AG09309 (cell line): ENCODE measurements around the gene TBL1X.

Experiments
- DNase-seq: peaks from one replicate; pipeline ENCODE4 v3.0.0-alpha.2; 2010; ENCODE audit warnings: low read depth
- H3K4me3 ChIP-seq: 2 replicates; pipeline ENCODE4 v1.5.1; 2011; ENCODE audit warnings: mild to moderate bottlenecking, low read depth, low read length, moderate library complexity; ENCODE audit not compliant: control insufficient read depth
- CTCF ChIP-seq: IDR thresholded peaks from 2 replicates; pipeline ENCODE4 v1.5.1; 2011; ENCODE audit warnings: mild to moderate bottlenecking, low read depth, low read length, inconsistent platforms; ENCODE audit not compliant: insufficient read depth, control insufficient read depth; ENCODE audit errors: missing control alignments

Gene TBL1X

DNA sequence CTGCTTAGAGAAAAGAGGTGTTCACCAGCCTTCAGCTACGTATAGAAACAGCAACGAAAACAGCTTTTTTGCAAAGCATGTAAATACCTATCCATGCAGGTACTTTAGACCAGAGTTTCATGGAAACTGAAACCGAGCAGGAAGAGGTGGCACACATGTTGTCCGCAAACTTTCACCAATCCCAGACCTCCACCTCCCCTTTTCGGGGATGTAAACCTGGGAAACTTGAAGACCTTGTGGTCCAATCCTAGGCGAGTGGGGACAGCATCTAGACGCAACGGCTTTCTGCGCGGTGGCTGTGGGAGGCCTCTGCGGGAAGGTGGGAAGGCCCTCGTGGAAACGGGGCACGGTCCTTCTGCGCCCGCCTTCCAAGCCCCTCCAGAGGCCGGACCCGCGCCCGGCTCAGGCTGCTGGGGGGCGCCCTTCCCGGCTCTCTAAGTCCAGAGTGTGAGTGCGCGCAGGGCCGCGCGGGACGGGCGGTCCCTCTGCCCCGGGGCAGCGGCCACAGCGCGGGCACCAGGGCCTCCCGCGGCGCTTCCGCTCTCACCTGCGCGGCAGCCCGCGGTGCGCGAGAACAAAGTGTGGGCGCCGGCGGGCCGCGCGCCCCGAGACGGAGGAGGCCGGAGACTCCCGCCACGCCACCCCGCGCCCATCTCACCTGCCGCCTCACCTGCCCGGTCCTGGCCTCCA lies 320.5 kb downstream of the TBL1X start:
- TF ChIP-seq CTCF: no peak
- no peak overlapping the region for H3K4me3 ChIP-seq
- DNase-seq: no peak

DNA sequence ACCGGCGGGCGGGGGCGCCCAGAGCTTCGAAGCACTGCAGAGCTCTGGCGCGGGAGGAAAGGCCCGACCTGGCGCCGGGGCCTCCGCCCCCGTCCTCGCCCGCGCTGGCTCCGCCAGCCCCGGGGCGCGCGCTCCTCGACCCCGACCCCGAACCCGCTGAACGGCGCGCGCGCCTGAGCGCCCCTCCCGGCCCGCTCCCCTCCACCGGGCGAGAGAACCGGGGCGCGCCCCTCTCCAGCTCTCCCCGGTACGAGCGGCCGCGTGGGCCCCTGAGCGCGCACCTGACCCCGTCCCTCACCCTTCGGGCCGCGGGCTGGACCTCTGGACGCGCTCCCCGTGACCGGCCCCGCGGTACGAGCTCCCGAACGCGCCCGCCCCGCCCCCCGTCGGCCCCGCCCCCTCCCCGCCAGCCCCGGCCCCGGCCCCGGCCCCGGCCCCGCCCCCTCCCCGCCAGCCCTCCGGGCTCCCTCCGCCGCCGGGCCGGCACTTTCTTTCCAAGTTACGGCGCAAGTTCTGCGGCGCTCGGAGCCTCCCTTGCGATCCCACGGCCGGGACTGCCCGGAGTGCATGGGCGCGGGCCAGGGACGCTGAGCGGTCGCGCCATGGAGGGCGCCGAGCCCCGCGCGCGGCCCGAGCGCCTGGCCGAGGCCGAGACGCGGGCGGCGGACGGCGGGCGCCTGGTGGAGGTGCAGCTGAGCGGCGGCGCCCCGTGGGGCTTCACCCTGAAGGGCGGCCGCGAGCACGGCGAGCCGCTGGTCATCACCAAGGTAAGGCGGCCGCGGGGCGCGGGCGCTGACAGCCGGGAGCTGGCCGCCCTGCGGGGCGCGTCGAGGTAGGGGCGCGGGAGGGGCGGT lies 321.3 kb downstream of the TBL1X start, which contains the start of gene SHROOM2:
TSS of gene SHROOM2 (plus strand) at position 486 of the 854 bp plus-strand sequence. CDS start at position 603, 117 bp downstream.
- peak within 1 kb of the TSS; percentile 16 for H3K4me3 ChIP-seq
- DNase-seq: no peak
- no peak for TF ChIP-seq CTCF

DNA sequence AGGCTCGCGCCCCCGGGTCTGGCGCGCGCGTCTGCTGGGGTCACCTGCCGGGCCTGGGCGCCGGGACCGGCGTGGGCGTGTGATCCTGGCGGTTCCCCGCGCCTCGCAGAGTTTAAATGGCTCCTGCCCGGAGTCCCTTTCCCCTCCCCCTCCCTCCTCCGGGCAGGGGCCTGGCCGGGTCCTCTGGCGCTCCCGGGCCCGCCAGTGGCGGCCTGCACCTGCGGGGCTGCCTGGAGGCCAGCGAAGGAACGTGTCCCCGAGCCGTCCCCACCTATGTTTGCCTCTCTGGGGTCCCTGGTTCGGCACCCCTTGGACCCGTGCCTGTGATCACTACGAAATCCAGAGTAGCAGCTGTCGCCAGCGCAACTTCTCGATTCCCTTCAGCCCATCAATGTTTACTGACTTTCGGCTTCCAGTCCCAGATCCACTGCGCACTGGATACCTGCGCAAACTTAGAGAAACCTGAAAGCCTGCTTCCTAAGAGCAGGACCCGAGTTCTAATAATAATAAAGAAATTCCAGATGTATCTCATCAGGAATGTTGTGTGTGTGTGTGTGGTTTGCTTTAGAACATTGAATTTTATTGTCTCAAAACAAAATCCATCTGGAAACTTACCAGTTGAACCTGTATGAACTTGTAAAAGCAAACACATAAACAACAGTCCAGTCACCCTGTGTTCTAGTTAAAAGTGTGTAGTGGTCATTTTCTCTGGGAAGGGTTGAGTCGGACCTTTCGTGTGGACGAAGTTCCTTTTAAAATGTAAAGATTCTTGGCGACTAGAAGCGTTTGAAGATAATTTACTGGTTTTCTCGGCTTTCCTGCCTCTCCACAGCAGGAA lies 322.2 kb downstream of the TBL1X start:
- H3K4me3 ChIP-seq: no peak overlapping the region
- no peak for TF ChIP-seq CTCF
- DNase-seq: no peak

GRCh38 chrX:9788911-9789310 lies 324.1 kb downstream of the TBL1X start:
- no peak for DNase-seq
- no peak for TF ChIP-seq CTCF
- H3K4me3 ChIP-seq: no peak overlapping the region

- no peak overlapping the region for H3K4me3 ChIP-seq
- DNase-seq: no peak
- TF ChIP-seq CTCF: no peak
These were observed 324.7 kb downstream of the TBL1X start for GRCh38 chrX:9789555-9789954.
